ENCODE data around the gene CDH4. TPM values are rescaled to one million over a fixed set of nuclear protein-coding genes. Genes with fewer than 3 reads are reported as not detected.

CDH4 gene
- total RNA-seq, 2 donors from 2014 or later: not detected

DNA sequence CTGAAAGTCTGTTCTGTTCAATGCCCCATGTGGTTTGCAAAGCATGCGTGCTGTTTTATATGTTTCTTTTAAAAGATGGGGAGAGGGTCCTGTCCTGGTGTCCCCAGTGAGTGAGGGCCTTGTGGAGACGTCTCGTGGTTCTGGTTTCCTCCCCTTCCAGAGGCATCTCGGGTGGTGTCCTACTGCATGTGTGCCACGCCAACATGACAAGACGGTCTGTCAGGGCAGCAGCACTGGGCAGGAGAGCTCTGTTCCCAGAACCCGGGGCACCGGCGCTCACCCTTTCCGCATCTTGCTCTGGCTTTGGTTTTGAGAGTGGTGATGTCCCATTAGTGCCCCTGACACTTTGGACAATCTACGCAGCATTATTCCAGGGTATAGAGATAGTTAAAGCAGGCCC, 275.6 kb downstream of the CDH4 start:
- Mint-ChIP-seq H3K4me3 (no peak overlapping the region), H3K4me1 (ENCODE audit: low read depth in 2 of 2) (no peaks in the 10 kb centered on the region), H3K36me3 (no peaks in the 10 kb centered on the region), H3K27me3 (peaks cover 0 to 4% of the 10 kb centered on the region in 2 donors), H3K27ac (no peak overlapping the region), H3K9me3 (no peaks in the 10 kb centered on the region)
- ATAC-seq (no peak), DNase-seq (ENCODE audit: low spot score) (no peak)

DNA sequence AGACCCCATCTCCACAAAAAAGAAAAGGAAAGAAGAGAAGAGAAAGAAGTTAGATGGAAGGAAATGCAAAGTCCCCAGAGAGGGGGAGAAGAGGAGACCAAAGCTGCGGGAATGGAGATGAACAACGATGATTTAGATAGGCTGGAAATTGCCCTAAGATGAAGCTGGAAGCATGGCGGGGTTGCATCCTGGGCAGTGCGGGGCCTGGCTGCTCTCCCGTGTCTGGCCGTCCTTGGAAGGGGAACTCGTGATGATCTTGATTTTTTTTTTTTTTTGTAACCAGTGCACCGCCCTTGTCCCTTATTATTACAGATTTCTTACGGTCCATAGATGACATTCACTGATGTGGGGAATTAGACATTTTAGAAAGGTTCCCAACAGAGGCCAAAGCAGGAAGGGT, 276.5 kb downstream of the CDH4 start:
- H3K4me3 Mint-ChIP-seq: no peak overlapping the region
- DNase-seq (ENCODE audit: low spot score) (no peak), ATAC-seq (no peak)
- H3K27ac Mint-ChIP-seq: no peak overlapping the region
- H3K9me3 Mint-ChIP-seq: no peaks in the 10 kb centered on the region
- H3K27me3 Mint-ChIP-seq: peaks cover 0 to 4% of the 10 kb centered on the region in 2 donors
- no peaks in the 10 kb centered on the region for H3K36me3 Mint-ChIP-seq
- no peaks in the 10 kb centered on the region for H3K4me1 Mint-ChIP-seq (ENCODE audit: low read depth in 2 of 2)

DNA sequence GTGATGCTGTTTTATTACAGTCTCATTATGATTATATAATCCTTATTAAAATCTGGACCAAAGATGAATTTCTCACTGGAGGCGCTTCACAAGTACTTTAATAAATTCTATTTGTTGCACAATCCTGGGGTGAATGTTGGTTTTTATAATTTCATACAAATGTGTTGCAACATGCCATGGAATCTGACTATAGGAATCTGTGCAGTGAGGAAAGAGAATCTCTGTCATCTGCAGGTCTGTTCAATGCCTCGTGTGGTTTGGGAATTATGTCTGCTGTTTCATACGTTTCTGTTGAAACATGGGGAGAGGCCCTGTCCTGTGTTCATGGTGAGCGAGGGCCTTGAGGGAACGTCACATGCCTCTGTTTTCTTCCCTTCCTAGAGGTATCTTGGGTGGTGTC, 277.3 kb downstream of the CDH4 start:
- DNase-seq (ENCODE audit: low spot score) (no peak), ATAC-seq (no peak)
- Mint-ChIP-seq H3K27ac (no peak overlapping the region), H3K4me3 (no peak overlapping the region), H3K9me3 (no peaks in the 10 kb centered on the region), H3K4me1 (ENCODE audit: low read depth in 2 of 2) (no peaks in the 10 kb centered on the region), H3K36me3 (no peaks in the 10 kb centered on the region), H3K27me3 (peaks cover 0 to 4% of the 10 kb centered on the region in 2 donors)

DNA sequence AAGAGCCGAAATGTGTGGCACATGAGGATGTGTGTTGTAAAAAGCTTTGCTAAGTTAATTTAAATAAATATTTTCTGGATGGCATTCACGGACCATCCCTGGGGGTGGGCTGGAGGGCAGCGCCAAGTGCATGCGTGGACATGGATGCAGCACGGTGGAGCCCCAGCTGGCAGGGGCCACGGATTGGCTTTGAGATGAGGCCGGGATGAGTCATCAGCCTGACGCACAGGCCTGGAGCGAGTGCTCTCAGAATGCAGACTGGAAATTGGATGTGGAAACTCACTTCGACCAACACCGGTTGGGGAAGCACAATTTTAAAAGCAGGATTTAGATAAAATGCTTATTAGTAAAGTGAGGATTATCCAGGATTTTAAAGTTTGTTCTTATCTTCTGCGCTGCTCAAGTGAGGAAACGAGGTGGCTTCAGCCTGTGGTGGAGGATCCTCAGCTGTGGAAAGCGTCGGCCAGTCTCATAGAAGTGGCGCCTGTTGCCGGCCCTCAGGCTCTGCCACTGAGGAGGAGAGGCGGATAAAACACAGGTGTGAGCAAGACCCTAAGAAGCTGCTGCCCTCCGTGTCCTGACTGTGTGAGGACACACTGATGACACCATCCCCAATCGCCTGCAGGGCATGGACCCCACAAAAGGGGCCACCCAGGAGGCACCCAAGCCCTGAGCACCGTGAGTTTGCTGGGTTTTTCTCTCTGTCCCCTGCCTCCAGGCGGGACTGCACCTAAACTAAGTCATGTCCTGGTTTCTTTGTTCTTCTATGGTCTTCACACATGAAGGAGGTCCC, 279.7 kb downstream of the CDH4 start:
- Mint-ChIP-seq H3K27me3 (peaks cover 0 to 4% of the 10 kb centered on the region in 2 donors), H3K9me3 (no peaks in the 10 kb centered on the region), H3K36me3 (no peaks in the 10 kb centered on the region), H3K4me3 (no peak overlapping the region), H3K27ac (no peak overlapping the region), H3K4me1 (ENCODE audit: low read depth in 2 of 2) (no peaks in the 10 kb centered on the region)
- DNase-seq (ENCODE audit: low spot score) (no peak), ATAC-seq (no peak)

DNA sequence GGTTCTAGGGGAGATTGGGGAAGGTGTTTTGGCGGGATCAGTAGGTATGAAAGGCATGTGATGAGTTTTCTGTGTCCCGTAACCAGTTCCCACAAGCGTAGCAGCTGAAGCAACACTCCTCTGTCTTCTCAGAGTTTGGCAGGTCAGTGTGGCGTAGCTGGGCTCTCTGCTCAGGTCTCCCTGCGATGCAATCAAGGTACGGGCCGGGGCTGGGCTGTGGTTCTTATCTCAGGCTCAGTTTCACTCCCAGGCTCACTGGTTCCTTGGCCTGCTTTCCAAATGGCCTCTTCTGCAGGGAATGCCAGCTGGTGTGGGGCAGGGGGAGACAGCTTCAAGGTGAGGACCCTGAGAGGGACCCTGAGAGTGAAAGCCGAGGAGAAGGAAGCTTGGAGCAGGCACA, 280.7 kb downstream of the CDH4 start:
- H3K4me3 Mint-ChIP-seq: no peak overlapping the region
- peaks cover 0 to 4% of the 10 kb centered on the region in 2 donors for H3K27me3 Mint-ChIP-seq
- no peak for DNase-seq (ENCODE audit: low spot score)
- ATAC-seq: no peak
- H3K36me3 Mint-ChIP-seq: no peaks in the 10 kb centered on the region
- no peaks in the 10 kb centered on the region for H3K9me3 Mint-ChIP-seq
- H3K27ac Mint-ChIP-seq: no peak overlapping the region
- no peaks in the 10 kb centered on the region for H3K4me1 Mint-ChIP-seq (ENCODE audit: low read depth in 2 of 2)

DNA sequence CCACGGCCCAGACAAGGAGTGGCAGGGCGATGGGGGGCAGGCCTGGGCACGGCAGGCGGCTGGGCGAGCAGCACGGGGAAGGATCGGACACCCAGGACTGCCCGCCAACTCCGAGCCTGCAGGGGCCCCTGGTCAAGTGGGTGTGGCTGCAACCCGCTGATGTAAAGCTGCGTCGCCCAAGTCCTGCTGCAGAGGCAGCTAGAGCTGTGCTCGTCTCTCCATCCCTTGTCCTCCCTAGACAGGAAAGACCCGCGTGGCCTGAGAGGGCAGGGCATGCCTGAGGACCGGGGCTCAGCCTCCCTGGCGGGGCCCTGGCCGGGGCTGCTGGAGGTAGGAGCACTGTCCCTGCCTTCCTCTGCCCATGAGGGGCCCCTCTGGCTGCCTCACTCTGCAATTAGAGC, 281.2 kb downstream of the CDH4 start:
- ATAC-seq (peak; percentile 24 to 52), DNase-seq (ENCODE audit: low spot score) (no peak)
- Mint-ChIP-seq H3K27ac (no peak overlapping the region), H3K4me1 (ENCODE audit: low read depth in 2 of 2) (no peaks in the 10 kb centered on the region), H3K36me3 (no peaks in the 10 kb centered on the region), H3K9me3 (no peaks in the 10 kb centered on the region), H3K27me3 (peaks cover 0 to 4% of the 10 kb centered on the region in 2 donors), H3K4me3 (no peak overlapping the region)

DNA sequence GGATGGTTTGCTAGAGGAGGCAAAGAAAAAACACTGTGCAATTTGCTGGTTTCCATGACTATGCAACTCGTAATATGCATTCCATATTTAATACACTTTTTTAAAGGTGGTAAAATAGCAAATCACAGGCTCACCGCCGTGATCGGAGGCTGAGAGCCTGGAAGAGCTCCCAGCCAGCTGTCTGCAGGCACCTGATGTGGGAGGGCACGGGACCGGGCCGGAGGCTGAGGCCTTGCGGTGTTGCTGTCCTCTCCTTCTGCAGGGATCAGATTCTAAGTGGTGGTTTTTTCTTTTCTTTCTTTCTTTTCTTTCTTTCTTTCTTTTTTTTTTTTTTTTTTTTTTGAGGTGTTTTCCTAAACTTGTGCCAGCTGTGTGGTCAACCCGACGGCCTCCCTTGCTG, 282.3 kb downstream of the CDH4 start:
- no peak overlapping the region for H3K27ac Mint-ChIP-seq
- H3K4me1 Mint-ChIP-seq (ENCODE audit: low read depth in 2 of 2): no peaks in the 10 kb centered on the region
- ATAC-seq: no peak
- no peaks in the 10 kb centered on the region for H3K9me3 Mint-ChIP-seq
- no peak for DNase-seq (ENCODE audit: low spot score)
- H3K36me3 Mint-ChIP-seq: no peaks in the 10 kb centered on the region
- no peak overlapping the region for H3K4me3 Mint-ChIP-seq
- H3K27me3 Mint-ChIP-seq: peaks cover 0 to 4% of the 10 kb centered on the region in 2 donors

DNA sequence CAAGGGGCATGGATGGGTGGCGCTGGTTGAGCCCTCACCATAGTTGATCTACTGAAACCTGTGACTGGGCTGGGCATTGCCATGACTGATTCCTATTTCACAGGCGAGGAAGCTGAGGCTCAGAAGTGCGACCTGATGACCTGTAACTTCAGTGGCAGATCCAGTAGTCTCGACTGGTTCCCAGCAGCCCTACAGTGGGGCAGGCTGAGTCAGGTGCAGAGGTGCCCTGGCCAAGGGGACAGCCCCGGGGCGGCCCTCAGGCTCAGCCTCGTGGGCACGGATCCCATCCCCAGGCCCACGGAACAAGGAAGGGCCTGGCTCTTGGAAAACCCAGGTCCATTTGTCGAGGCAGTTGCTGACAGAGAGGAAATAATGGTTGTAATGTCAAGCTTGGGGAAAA, 283.0 kb downstream of the CDH4 start:
- Mint-ChIP-seq H3K4me1 (ENCODE audit: low read depth in 2 of 2) (no peaks in the 10 kb centered on the region), H3K4me3 (no peak overlapping the region), H3K9me3 (no peaks in the 10 kb centered on the region), H3K36me3 (no peaks in the 10 kb centered on the region), H3K27me3 (no peaks in the 10 kb centered on the region), H3K27ac (no peak overlapping the region)
- ATAC-seq (no peak), DNase-seq (ENCODE audit: low spot score) (no peak)

DNA sequence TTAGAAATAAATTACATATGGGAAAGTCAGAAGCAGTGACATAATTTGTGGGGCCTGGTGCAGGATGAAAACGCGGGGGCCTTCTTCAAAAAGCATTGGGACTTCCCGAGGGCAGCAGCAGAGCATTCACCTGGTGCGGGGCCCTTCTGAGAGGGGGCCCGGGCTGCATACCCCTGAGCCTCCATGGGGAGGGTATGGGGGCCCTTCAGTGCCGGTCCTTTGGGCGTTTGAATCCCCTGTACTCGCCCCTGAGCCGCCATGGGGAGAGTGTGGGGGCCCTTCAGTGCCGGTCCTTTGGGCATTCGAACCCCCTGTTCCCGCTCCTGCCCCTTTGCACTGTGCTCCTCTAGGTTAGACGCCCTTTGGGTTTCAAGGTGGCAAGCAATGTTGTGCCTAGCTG, 283.5 kb downstream of the CDH4 start:
- Mint-ChIP-seq H3K4me1 (ENCODE audit: low read depth in 2 of 2) (no peaks in the 10 kb centered on the region), H3K27ac (no peak overlapping the region), H3K36me3 (no peaks in the 10 kb centered on the region), H3K4me3 (no peak overlapping the region), H3K27me3 (no peaks in the 10 kb centered on the region), H3K9me3 (no peaks in the 10 kb centered on the region)
- DNase-seq (ENCODE audit: low spot score): no peak
- ATAC-seq: no peak

DNA sequence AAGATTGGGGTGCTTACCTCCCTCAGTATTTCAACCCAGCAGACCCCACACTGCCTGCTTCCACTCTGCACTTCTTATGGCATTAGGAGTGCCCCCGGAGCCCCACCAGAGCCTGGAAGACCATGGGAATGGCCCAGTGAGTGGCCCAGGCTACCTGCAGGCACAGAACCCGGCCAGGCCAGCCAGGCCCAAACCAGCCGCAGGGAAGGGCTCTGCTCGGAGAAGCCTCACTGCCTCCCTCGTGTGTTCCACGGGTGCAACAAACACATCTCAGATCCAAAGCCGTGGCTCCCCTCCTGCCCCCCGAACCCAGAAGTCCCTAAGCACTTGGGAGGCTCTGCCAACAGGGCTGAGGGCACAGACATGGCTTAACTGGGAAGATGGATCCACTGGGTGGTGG, 283.9 kb downstream of the CDH4 start:
- Mint-ChIP-seq H3K27me3 (no peaks in the 10 kb centered on the region), H3K4me3 (no peak overlapping the region), H3K36me3 (no peaks in the 10 kb centered on the region), H3K4me1 (ENCODE audit: low read depth in 2 of 2) (no peaks in the 10 kb centered on the region), H3K9me3 (no peaks in the 10 kb centered on the region), H3K27ac (no peak overlapping the region)
- no peak for ATAC-seq
- no peak for DNase-seq (ENCODE audit: low spot score)

DNA sequence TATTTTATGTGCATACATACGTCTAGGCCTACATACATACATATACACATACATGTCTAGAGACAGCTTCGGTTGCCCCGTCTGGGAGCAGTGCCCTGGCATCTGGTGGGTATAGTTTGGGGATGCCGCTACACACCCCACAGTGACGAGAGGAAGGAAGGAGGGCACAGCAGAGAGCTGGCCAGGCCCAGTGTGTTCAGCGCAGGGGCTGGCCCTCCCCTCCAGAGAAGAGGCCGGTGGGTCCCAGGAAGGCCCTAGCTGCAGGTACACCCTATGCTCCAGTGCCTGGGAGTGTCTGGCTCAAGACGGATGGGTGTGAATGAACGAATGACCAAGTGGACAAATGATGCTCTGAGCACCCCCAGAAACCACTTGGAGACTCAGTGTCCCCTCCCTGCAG, 284.6 kb downstream of the CDH4 start:
- no peak for ATAC-seq
- no peak overlapping the region for H3K4me3 Mint-ChIP-seq
- no peaks in the 10 kb centered on the region for H3K4me1 Mint-ChIP-seq (ENCODE audit: low read depth in 2 of 2)
- H3K27me3 Mint-ChIP-seq: no peaks in the 10 kb centered on the region
- no peaks in the 10 kb centered on the region for H3K36me3 Mint-ChIP-seq
- no peak for DNase-seq (ENCODE audit: low spot score)
- H3K27ac Mint-ChIP-seq: no peak overlapping the region
- H3K9me3 Mint-ChIP-seq: no peaks in the 10 kb centered on the region

DNA sequence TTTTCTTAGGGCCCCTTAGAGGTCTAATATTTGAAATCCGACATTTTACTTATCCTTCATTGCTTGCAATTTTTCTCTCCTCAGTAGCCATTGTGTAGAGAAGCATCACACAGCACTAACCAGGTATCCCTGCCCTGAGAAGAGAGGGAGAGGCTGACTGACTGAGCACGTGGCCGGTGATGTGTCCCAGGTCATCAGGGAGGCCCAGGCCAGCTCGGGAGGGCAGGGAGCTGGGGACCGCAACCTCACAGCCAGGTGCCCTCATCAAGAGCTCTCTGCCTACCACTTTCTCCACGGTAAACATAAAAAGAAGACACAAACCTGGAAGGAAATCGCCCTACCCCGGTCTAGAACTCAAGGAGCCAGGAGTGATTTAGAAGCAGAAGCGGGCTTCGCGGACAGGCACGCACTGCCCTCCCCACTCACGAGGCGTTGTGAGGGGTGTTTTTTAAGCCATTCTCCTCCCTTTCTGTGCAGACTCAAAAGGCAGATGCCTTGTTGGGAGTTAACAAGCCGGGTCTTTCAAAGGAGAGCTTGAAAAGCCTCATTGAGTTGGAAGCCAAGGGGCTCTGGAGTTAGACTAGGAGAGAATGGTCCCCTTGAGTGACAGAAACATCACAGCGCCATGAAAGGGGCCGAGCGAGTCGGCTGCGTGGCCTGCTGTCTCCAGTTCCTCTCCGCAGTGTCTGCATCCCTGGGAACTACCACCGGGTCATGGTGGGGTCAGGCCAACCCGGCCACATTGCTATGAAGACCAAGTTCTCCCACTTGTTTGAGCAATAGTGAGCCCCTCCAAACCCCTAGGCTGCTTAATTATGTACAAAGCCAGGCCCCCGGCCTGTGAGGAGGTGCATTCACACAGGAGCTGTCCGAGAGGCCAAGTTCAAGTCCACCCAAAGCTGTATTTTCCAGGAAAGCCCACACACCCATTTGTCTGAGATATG, 285.4 kb downstream of the CDH4 start:
- no peaks in the 10 kb centered on the region for H3K4me1 Mint-ChIP-seq (ENCODE audit: low read depth in 2 of 2)
- H3K27ac Mint-ChIP-seq: no peak overlapping the region
- no peak overlapping the region for H3K4me3 Mint-ChIP-seq
- DNase-seq (ENCODE audit: low spot score): no peak
- no peaks in the 10 kb centered on the region for H3K9me3 Mint-ChIP-seq
- no peak for ATAC-seq
- no peaks in the 10 kb centered on the region for H3K36me3 Mint-ChIP-seq
- no peaks in the 10 kb centered on the region for H3K27me3 Mint-ChIP-seq

DNA sequence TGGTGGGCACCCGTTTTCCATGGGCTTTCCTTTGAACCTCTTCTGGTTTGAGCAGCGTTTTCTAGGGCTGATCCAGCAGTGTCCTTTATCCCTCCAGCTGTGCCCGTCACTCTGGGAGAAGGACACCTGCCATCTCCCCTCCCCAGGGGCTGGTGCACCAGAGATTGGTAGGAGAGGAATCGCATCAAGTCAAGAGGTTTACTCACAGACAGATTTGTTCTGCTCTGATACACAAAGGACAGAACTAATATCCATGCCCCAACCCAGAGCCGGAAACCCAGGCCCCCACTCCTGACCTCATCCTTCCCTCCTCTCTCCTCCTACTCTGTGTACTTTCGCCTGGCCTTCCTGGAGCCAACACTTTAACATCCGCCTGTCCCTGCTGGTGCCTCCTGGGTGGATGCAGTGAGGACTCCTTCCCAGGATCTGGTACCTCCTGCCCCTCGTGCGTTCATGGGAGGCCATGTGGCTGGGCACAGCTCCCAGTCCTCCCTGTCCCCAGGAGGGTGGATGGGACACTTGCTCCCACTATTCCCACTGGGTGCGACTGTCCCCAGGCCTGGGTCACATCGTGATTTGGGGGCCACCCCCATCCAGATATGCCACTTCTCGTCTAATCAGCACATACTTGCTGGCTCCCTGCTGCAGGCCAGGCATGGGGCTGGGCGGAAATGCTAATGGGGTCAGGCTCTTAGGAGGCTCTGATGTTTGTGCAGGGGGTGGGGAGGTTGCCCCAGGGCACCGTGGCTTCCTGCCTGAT, 286.3 kb downstream of the CDH4 start:
- ATAC-seq: no peak
- Mint-ChIP-seq H3K4me3 (no peak overlapping the region), H3K36me3 (no peaks in the 10 kb centered on the region), H3K9me3 (no peaks in the 10 kb centered on the region), H3K27me3 (no peaks in the 10 kb centered on the region), H3K4me1 (ENCODE audit: low read depth in 2 of 2) (no peaks in the 10 kb centered on the region), H3K27ac (no peak overlapping the region)
- no peak for DNase-seq (ENCODE audit: low spot score)

DNA sequence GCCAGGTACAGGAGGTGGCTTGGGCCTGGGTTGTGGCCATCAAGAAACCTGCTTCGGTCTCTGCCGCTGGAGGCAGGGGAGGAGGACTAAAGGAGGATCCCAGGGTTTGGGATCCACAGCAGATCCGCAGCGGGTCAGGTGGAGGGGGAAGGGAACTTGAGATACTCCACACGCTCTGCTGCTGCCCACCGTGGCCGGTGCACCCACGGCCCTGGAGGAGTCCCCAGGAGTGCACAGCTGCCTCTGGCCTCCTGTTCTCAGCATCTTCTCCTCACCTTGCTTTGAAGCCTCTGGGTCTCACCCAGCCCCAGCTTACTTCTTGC, 286.8 kb downstream of the CDH4 start:
- H3K36me3 Mint-ChIP-seq: no peaks in the 10 kb centered on the region
- DNase-seq (ENCODE audit: low spot score): no peak
- H3K4me3 Mint-ChIP-seq: no peak overlapping the region

More for the DNA sequence above, 286.8 kb downstream of the CDH4 start:
- Mint-ChIP-seq H3K4me1 (ENCODE audit: low read depth in 2 of 2) (no peaks in the 10 kb centered on the region), H3K27ac (no peak overlapping the region), H3K27me3 (no peaks in the 10 kb centered on the region), H3K9me3 (no peaks in the 10 kb centered on the region)
- no peak for ATAC-seq

Measured in natural killer cell treated with Interleukin-12 subunit alpha and Interleukin-12 subunit beta and Interleukin-15 and Interleukin-18, amount 100 ng/mL, for 72 hours (primary cell).